Mesendoderm (in vitro differentiated cells): ENCODE measurements around the gene MFSD2B.
"Not testable (repeated sequence)": the region's sequence is repeated elsewhere in the genome, so short reads cannot be mapped to it uniquely, and the experiment has no call there.

Source experiments
- DNase-seq: peaks from one replicate; pipeline ENCODE4 v3.0.0; 2013
- H2AK5ac ChIP-seq: 2 replicates; pipeline ENCODE4 v1.6.1; 2013; ENCODE audit warnings: low read length, inconsistent platforms
- H2BK120ac ChIP-seq: 2 replicates; pipeline ENCODE4 v1.6.1; 2013; ENCODE audit warnings: low read depth, mild to moderate bottlenecking, low read length, moderate library complexity, mixed read lengths
- H2BK15ac ChIP-seq: replicated peaks from 2 replicates; pipeline ENCODE4 v1.6.1; 2013; ENCODE audit warnings: low read depth, mild to moderate bottlenecking, moderate library complexity
- H2BK5ac ChIP-seq: 2 replicates; pipeline ENCODE4 v1.6.1; 2013; ENCODE audit warnings: low read length, inconsistent platforms
- H3K18ac ChIP-seq: 2 replicates; pipeline ENCODE4 v1.6.1; 2013; ENCODE audit warnings: mild to moderate bottlenecking, low read length, mixed read lengths
- H3K23ac ChIP-seq: one replicate; pipeline ENCODE4 v1.6.1; 2013; ENCODE audit warnings: low read length
- H3K27ac ChIP-seq: 2 replicates; pipeline ENCODE4 v1.5.1; 2013; ENCODE audit warnings: low read depth, mild to moderate bottlenecking, inconsistent platforms, low read length, moderate library complexity
- H3K27me3 ChIP-seq: 2 replicates; pipeline ENCODE4 v1.6.1; 2013; ENCODE audit warnings: low read length, control low read depth, mild to moderate bottlenecking, inconsistent platforms; ENCODE audit not compliant: insufficient read depth, poor library complexity
- H3K36me3 ChIP-seq: 2 replicates; pipeline ENCODE4 v1.6.1; 2013; ENCODE audit warnings: low read length, inconsistent platforms; ENCODE audit not compliant: control insufficient read depth, insufficient read depth
- H3K4ac ChIP-seq: one replicate; pipeline ENCODE4 v1.6.1; 2013; ENCODE audit warnings: low read depth, mild to moderate bottlenecking, low read length, moderate library complexity
- H3K4me1 ChIP-seq: 2 replicates; pipeline ENCODE4 v1.6.1; 2013; ENCODE audit warnings: low read depth, low read length, inconsistent platforms; ENCODE audit not compliant: control insufficient read depth
- H3K4me2 ChIP-seq: 2 replicates; pipeline ENCODE4 v1.6.1; 2013; ENCODE audit warnings: low read length
- H3K4me3 ChIP-seq: 2 replicates; pipeline ENCODE4 v1.5.1; 2013; ENCODE audit warnings: mild to moderate bottlenecking, low read length
- H3K56ac ChIP-seq: one replicate; pipeline ENCODE4 v1.6.1; 2013; ENCODE audit warnings: low read length
- H3K79me1 ChIP-seq: 2 replicates; pipeline ENCODE4 v1.6.1; 2013; ENCODE audit warnings: low read length, inconsistent platforms
- H3K79me2 ChIP-seq: 2 replicates; pipeline ENCODE4 v1.6.1; 2013; ENCODE audit warnings: mild to moderate bottlenecking, low read length; ENCODE audit not compliant: control insufficient read depth, insufficient read depth
- H3K9ac ChIP-seq: 2 replicates; pipeline ENCODE4 v1.6.1; 2013; ENCODE audit warnings: low read length, inconsistent platforms
- H4K5ac ChIP-seq: one replicate; pipeline ENCODE4 v1.6.1; 2013; ENCODE audit warnings: low read length
- H4K8ac ChIP-seq: one replicate; pipeline ENCODE4 v1.6.1; 2013; ENCODE audit warnings: low read depth, mild to moderate bottlenecking, control low read depth, low read length, moderate library complexity
- WGBS: extraction: QIAGEN DNeasy Blood & Tissue Kit; methylation state at CpG from one replicate; pipeline ENCODE4 v1.1.7; 2013; ENCODE audit warnings: low lambda C conversion rate, missing lambda C conversion rate; ENCODE audit not compliant: insufficient coverage; ENCODE audit errors: extremely low coverage; 5-methylcytosine and 5-hydroxymethylcytosine counted together

MFSD2B gene

DNA sequence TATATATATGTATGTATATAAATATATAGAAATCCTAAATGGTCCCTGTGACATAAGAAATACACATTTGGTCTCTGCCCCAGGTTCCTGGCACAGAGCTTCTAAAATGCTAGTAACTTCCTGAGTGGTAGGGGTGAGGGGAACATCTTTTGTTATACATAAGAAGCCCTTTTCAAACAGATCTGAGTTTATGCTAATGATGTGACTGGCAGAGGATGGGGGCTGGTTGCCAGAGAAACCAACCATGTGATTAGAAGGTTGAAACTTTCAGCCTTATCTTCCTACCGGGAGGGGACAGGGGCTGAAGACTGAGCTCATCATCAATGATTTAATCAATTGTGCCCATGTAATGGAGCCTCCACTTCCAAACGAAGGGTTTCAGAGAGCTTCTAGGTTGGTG is 16.3 kb downstream of the MFSD2B start:
- no CpG with 5 or more reads among the region's 2 CpGs for WGBS
- Histone ChIP-seq H3K79me2 (no peaks in the 10 kb centered on the region), H3K36me3 (no peaks in the 10 kb centered on the region)

DNA sequence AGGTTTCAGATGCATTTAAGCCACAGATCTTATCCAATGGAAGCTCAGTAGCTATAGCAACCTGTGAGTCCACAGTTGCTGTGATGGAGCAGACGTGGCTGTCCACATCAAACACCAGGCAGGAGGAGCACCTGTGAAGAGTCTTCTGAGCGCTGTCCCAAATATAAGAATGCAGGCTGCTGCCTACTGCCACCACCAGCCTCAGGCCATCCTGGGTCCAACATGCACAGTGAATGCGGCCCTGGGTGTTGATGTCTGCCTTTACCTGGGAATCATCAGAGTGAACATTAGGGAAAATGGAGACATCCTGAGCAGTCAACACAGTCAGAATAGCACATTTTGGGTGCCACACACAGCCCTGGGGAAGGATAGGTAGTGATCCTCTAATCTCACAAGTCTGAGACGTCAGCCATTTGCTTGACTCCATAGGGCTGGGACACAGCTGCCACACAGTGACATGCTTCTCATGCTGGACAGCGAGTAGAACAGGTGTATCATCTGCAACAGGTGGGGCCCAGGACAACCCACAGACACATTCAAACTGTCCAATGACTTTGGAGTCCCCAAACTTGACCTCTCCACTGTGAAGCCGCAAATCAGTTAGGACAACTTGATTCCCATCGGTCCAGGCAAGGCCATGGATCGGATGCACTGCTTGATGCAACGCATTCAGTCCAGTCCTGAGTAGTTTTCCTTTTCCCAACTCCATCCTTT is 29.1 kb downstream of the MFSD2B start:
- Histone ChIP-seq H2BK5ac (no peak overlapping the region), H3K9ac (no peak overlapping the region), H3K27ac (no peak overlapping the region), H2BK120ac (no peak overlapping the region), H3K4me3 (no peak overlapping the region), H3K56ac (no peak overlapping the region), H3K79me2 (no peaks in the 10 kb centered on the region), H3K23ac (no peak overlapping the region), H4K5ac (no peak overlapping the region), H2BK15ac (no peak overlapping the region), H3K27me3 (no peaks in the 10 kb centered on the region), H3K4ac (no peak overlapping the region), H3K4me2 (no peak overlapping the region), H3K79me1 (peaks cover 3% of the 10 kb centered on the region), H3K18ac (no peak overlapping the region), H3K36me3 (peaks cover 8% of the 10 kb centered on the region), H3K4me1 (no peaks in the 10 kb centered on the region), H4K8ac (no peak overlapping the region), H2AK5ac (no peak overlapping the region)
- no CpG with 5 or more reads among the region's 9 CpGs for WGBS
- no peak for DNase-seq

More for the DNA sequence above, 16.3 kb downstream of the MFSD2B start:
- no peak overlapping the region for H3K56ac ChIP-seq
- no peak overlapping the region for H2BK120ac ChIP-seq
- peak; percentile 40 for DNase-seq
- H4K5ac ChIP-seq = no peak overlapping the region
- H3K27me3 ChIP-seq = no peaks in the 10 kb centered on the region
- no peak overlapping the region for H3K4me2 ChIP-seq
- H3K23ac ChIP-seq = no peak overlapping the region
- H2BK15ac ChIP-seq = no peak overlapping the region
- no peak overlapping the region for H2AK5ac ChIP-seq
- no peak overlapping the region for H3K4ac ChIP-seq
- no peak overlapping the region for H3K4me3 ChIP-seq
- H4K8ac ChIP-seq = no peak overlapping the region
- H3K79me1 ChIP-seq = no peaks in the 10 kb centered on the region
- H2BK5ac ChIP-seq = no peak overlapping the region
- no peaks in the 10 kb centered on the region for H3K4me1 ChIP-seq
- H3K18ac ChIP-seq = no peak overlapping the region
- no peak overlapping the region for H3K27ac ChIP-seq
- H3K9ac ChIP-seq = no peak overlapping the region

DNA sequence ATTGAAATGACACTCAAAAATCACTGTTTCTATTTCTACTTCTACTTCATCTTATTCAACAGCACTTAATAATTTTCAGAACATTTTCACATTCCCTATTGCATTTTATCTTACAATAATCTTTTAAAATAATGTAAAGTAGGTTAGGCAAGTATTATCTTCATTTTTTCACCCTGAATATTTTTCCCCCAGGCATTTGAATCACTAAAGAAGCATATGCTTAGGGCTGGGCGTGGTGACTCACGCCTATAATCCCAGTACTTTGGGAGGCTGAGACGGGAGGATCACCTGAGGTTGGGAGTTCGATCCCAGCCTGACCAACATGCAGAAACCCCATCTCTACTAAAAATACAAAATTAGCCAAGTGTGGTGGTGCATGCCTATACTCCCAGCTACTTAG is 30.6 kb downstream of the MFSD2B start:
- Histone ChIP-seq H3K4ac (no peak overlapping the region), H3K4me2 (no peak overlapping the region), H3K23ac (no peak overlapping the region), H3K27ac (no peak overlapping the region), H4K8ac (no peak overlapping the region), H3K79me1 (peaks cover 3% of the 10 kb centered on the region), H3K9ac (no peak overlapping the region), H3K56ac (no peak overlapping the region), H3K27me3 (no peaks in the 10 kb centered on the region), H3K36me3 (peaks cover 8% of the 10 kb centered on the region), H3K4me1 (no peaks in the 10 kb centered on the region), H3K18ac (no peak overlapping the region), H3K4me3 (no peak overlapping the region), H2BK15ac (no peak overlapping the region), H2AK5ac (no peak overlapping the region), H2BK5ac (no peak overlapping the region), H3K79me2 (no peaks in the 10 kb centered on the region), H4K5ac (no peak overlapping the region), H2BK120ac (no peak overlapping the region)
- WGBS = no CpG with 5 or more reads among the region's 4 CpGs
- DNase-seq = no peak

DNA sequence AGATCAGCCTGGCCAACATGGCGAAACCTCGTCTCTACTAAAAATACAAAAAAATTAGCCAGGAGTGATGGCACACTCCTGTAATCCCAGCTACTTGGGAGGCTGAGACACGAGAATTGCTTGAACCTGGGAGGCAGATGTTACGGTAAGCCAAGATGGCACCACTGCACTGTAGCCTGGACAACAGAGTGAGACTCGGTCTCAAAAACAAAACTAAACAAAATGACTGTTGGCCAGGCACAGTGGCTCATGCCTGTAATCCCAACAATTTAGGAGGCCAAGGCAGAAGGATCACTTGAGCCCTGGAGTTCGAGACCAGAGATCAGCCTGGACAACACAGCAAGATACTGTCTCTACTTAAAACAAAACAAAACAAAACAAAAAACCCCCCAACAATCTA is 33.2 kb downstream of the MFSD2B start:
- H3K18ac ChIP-seq, H3K4me1 ChIP-seq, H3K27ac ChIP-seq, H4K8ac ChIP-seq, H3K9ac ChIP-seq, H4K5ac ChIP-seq, H3K79me1 ChIP-seq, H3K27me3 ChIP-seq, H2BK120ac ChIP-seq, H2AK5ac ChIP-seq, DNase-seq, H3K36me3 ChIP-seq, H3K4me2 ChIP-seq, H2BK15ac ChIP-seq, H3K4me3 ChIP-seq, H3K4ac ChIP-seq, H3K23ac ChIP-seq, H3K79me2 ChIP-seq, H2BK5ac ChIP-seq, H3K56ac ChIP-seq: not testable (repeated sequence)
- no CpG with 5 or more reads among the region's 6 CpGs for WGBS

DNA sequence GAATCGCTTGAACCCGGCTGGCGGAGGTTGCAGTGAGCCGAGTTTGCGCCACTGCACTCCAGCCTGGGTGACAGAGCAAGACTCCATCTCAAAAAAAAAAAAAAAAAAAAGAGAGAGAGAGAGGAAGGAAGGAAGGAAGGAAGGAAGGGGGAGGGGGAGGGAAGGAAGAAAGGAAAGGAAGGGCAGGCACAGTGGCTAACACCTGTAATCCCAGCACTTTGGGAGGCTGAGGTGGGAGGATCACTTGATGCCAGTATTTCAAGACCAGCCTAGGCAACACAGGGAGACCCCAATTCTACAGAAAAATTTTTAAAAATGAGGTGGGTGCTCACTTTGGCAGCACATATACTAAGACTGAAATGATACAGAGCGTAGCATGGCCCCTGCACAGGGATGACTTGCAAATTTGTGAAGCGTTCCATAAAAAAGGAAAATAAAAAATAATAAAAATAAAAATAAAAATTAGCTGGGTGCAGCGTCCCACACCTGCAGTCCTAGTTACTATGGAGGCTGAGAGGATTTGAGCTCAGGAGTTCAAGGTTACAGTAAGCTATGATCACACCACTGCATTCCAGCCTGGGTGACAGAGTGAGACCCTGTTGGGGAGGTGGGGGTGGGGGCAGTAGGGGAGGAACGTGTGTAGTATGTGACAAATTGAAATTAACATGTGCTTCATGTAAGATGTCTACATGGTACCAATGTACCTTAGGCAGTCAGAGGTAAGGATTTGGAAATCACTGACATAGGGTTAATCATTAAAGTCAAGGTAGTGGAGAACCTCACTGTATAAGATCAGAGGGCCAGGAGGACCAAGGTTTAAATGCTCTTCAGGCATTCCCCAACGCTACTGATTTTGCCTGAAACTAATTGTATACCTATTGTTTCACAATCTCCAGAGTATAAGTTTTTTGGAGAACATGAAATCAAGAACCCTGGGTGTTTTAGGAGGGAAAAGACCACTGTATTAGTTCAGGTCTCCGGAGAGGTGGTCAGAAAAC is 35.9 kb downstream of the MFSD2B start:
- no peak overlapping the region for H2AK5ac ChIP-seq

More for the DNA sequence above, 35.9 kb downstream of the MFSD2B start:
- Histone ChIP-seq H3K9ac (peak overlapping the region; percentile 13), H3K23ac (no peak overlapping the region), H2BK5ac (no peak overlapping the region), H4K8ac (no peak overlapping the region), H3K4ac (no peak overlapping the region), H2BK120ac (no peak overlapping the region), H3K4me1 (no peaks in the 10 kb centered on the region), H3K4me2 (no peak overlapping the region), H2BK15ac (no peak overlapping the region), H3K18ac (no peak overlapping the region), H3K4me3 (no peak overlapping the region), H3K36me3 (no peaks in the 10 kb centered on the region), H3K56ac (no peak overlapping the region), H3K79me2 (peaks cover 2% of the 10 kb centered on the region), H3K27me3 (no peaks in the 10 kb centered on the region), H3K79me1 (peaks cover 2% of the 10 kb centered on the region), H4K5ac (no peak overlapping the region), H3K27ac (no peak overlapping the region)
- WGBS = no CpG with 5 or more reads among the region's 11 CpGs
- no peak for DNase-seq
